Neuronal stem cell (in vitro differentiated cells): ENCODE measurements around the gene AANAT.

Experiments used
- DNase-seq: peaks from one replicate; pipeline ENCODE4 v3.0.0-alpha.2; 2013; ENCODE audit warnings: low spot score
- H2AFZ ChIP-seq: one replicate; pipeline ENCODE4 v1.6.1; 2013; ENCODE audit warnings: mild to moderate bottlenecking, low read length, inconsistent platforms
- H2AK5ac ChIP-seq: 2 replicates; pipeline ENCODE4 v1.6.1; 2013; ENCODE audit warnings: low read depth, mild to moderate bottlenecking, inconsistent platforms, low read length, moderate library complexity, mixed read lengths
- H2BK120ac ChIP-seq: 2 replicates; pipeline ENCODE4 v1.6.1; 2013; ENCODE audit warnings: low read depth, mild to moderate bottlenecking, inconsistent platforms, low read length, moderate library complexity, mixed read lengths
- H2BK12ac ChIP-seq: one replicate; pipeline ENCODE4 v1.6.1; 2013; ENCODE audit warnings: low read length, inconsistent platforms
- H2BK15ac ChIP-seq: 2 replicates; pipeline ENCODE4 v1.6.1; 2013; ENCODE audit warnings: mild to moderate bottlenecking, low read length, inconsistent platforms, mixed read lengths
- H2BK5ac ChIP-seq: one replicate; pipeline ENCODE4 v1.6.1; 2013; ENCODE audit warnings: inconsistent platforms, mild to moderate bottlenecking, low read length, moderate library complexity
- H3K14ac ChIP-seq: one replicate; pipeline ENCODE4 v1.6.1; 2013; ENCODE audit warnings: low read length, inconsistent platforms
- H3K18ac ChIP-seq: 2 replicates; pipeline ENCODE4 v1.6.1; 2013; ENCODE audit warnings: low read length, inconsistent platforms
- H3K23ac ChIP-seq: 2 replicates; pipeline ENCODE4 v1.6.1; 2013; ENCODE audit warnings: low read depth, mild to moderate bottlenecking, mixed read lengths, low read length, inconsistent platforms; ENCODE audit not compliant: poor library complexity
- H3K27ac ChIP-seq: replicated peaks from 3 replicates; pipeline ENCODE4 v1.5.1; 2013; ENCODE audit warnings: low read length, inconsistent platforms
- H3K27me3 ChIP-seq, 3 experiments: 2 replicates each; pipeline ENCODE4 v1.6.1; 2013; ENCODE audit warnings: low read length in 3 of 3, mild to moderate bottlenecking in 2 of 3, inconsistent platforms in 1 of 3, low read depth in 1 of 3, mixed read lengths in 1 of 3, moderate library complexity in 1 of 3; ENCODE audit not compliant: control insufficient read depth in 3 of 3, insufficient read depth in 3 of 3
- H3K36me3 ChIP-seq, 2 donors: replicated peaks in 1 of 2; 2 replicates each; pipeline ENCODE4 v1.6.1; 2013; ENCODE audit warnings: low read length in 2 of 2; ENCODE audit not compliant: control insufficient read depth in 2 of 2, insufficient read depth in 2 of 2
- H3K4ac ChIP-seq: 2 replicates; pipeline ENCODE4 v1.6.1; 2013; ENCODE audit warnings: inconsistent platforms, mild to moderate bottlenecking, low read length, moderate library complexity
- H3K4me1 ChIP-seq, 2 donors: 1 replicate in 1 of 2; 2 replicates in 1 of 2; pipeline ENCODE4 v1.6.1; 2013; ENCODE audit warnings: low read length in 2 of 2, low read depth in 1 of 2; ENCODE audit not compliant: control insufficient read depth in 2 of 2, insufficient read depth in 1 of 2
- H3K4me2 ChIP-seq: one replicate; pipeline ENCODE4 v1.6.1; 2013; ENCODE audit warnings: mild to moderate bottlenecking, low read length, inconsistent platforms; ENCODE audit not compliant: insufficient read depth, poor library complexity, severe bottlenecking
- H3K4me3 ChIP-seq, 2 donors: 2 replicates each; pipeline ENCODE4 v1.5.1; 2013; ENCODE audit warnings: low read length in 2 of 2, mild to moderate bottlenecking in 2 of 2, inconsistent platforms in 1 of 2, moderate library complexity in 1 of 2
- H3K79me1 ChIP-seq: one replicate; pipeline ENCODE4 v1.6.1; 2013; ENCODE audit warnings: low read depth, mild to moderate bottlenecking, inconsistent platforms, low read length, moderate library complexity
- H3K9ac ChIP-seq: one replicate; pipeline ENCODE4 v1.6.1; 2013; ENCODE audit warnings: mild to moderate bottlenecking, low read depth, low read length, inconsistent platforms; ENCODE audit not compliant: poor library complexity
- H3K9me3 ChIP-seq, 2 donors: replicated peaks in 1 of 2; 2 replicates each; pipeline versions ENCODE3 to v1.6.1; 2013; ENCODE audit warnings: low read length in 2 of 2, mild to moderate bottlenecking in 2 of 2, inconsistent platforms in 1 of 2, low read depth in 1 of 2, mixed read lengths in 1 of 2, moderate library complexity in 1 of 2; ENCODE audit not compliant: control insufficient read depth in 2 of 2, insufficient read depth in 1 of 2
- H4K8ac ChIP-seq: one replicate; pipeline ENCODE4 v1.6.1; 2013; ENCODE audit warnings: low read depth, mild to moderate bottlenecking, inconsistent platforms, low read length, moderate library complexity
- H4K91ac ChIP-seq: one replicate; pipeline ENCODE4 v1.6.1; 2013; ENCODE audit warnings: low read length, low read depth, mild to moderate bottlenecking, inconsistent platforms; ENCODE audit not compliant: poor library complexity
- WGBS, 2 donors: extraction: QIAGEN DNeasy Blood & Tissue Kit; methylation state at CpG; one replicate each; pipeline ENCODE4 v1.1.7; 2013; ENCODE audit warnings: missing lambda C conversion rate in 2 of 2, mixed read lengths in 1 of 2; ENCODE audit not compliant: insufficient read length in 2 of 2, insufficient replicate concordance in 1 of 2; ENCODE audit errors: extremely low coverage in 2 of 2; 5-methylcytosine and 5-hydroxymethylcytosine counted together

Gene AANAT

DNA sequence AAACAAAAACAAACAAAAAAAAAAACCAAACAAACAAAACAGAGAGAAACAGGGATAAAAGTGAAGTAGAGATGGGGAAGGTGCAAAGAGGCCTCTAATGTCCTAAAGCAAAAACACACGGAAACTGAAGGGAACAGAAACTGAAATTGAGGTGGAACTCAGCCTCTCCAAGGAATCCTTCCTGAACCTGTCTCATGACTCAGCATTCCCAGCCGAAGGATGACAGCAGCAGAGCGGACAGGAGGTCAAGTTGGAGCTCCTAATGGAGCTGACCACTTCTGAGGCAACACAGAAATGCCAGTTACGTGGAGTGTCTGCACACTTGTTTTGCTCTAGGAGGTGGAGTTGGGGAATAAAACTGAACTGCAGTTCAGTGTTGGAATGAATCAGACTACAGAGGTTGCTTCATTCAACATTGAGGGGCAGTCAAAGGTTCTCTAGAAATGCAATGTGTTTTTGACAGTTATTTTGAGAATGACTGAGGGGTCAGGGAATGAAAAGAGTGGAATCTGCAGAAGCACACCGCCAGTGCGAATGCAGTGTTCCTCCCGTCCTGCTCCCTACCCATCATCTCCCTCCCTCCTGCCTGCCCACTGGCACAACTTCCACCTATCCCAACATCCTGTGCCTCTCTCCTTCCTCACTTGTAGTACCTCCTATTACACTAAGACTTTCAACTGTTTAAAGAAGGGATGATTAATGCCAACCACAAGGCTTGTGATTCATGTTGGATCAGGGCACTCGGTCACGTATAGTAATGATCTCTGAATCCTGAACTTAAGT lies 20.8 kb upstream of the AANAT start:
- H4K8ac ChIP-seq: no peak overlapping the region
- H3K36me3 ChIP-seq: peaks cover 0 to 2% of the 10 kb centered on the region in 2 donors
- no peak overlapping the region for H3K23ac ChIP-seq
- H3K27me3 ChIP-seq: no peaks in the 10 kb centered on the region
- no peak overlapping the region for H2AK5ac ChIP-seq
- no peak for DNase-seq
- no peak overlapping the region for H3K14ac ChIP-seq
- no peak overlapping the region for H3K4me2 ChIP-seq
- H3K4me3 ChIP-seq: no peak overlapping the region
- no peak overlapping the region for H2BK12ac ChIP-seq
- H3K4ac ChIP-seq: no peak overlapping the region
- H3K79me1 ChIP-seq: peaks cover 6% of the 10 kb centered on the region
- no peak overlapping the region for H4K91ac ChIP-seq
- H2BK120ac ChIP-seq: no peak overlapping the region
- peaks cover 19 to 44% of the 10 kb centered on the region in 2 donors for H3K4me1 ChIP-seq
- no peak overlapping the region for H2BK5ac ChIP-seq
- no peak overlapping the region for H2AFZ ChIP-seq
- WGBS, 2 donors: no CpG with 5 or more reads among the region's 9 CpGs
- no peak overlapping the region for H3K18ac ChIP-seq
- H3K9me3 ChIP-seq: no peaks in the 10 kb centered on the region
- H3K9ac ChIP-seq: no peak overlapping the region
- H3K27ac ChIP-seq: no peak overlapping the region
- H2BK15ac ChIP-seq: no peak overlapping the region

- Histone ChIP-seq H3K9me3 (no peaks in the 10 kb centered on the region), H3K4me2 (no peak overlapping the region), H3K18ac (no peak overlapping the region), H2BK15ac (no peak overlapping the region), H3K27me3 (no peaks in the 10 kb centered on the region), H3K4me3 (no peak overlapping the region), H2AK5ac (no peak overlapping the region), H3K4ac (no peak overlapping the region), H2BK120ac (no peak overlapping the region), H3K36me3 (no peaks in the 10 kb centered on the region), H2BK12ac (no peak overlapping the region), H3K27ac (no peak overlapping the region), H4K91ac (no peak overlapping the region), H3K79me1 (peaks cover 10% of the 10 kb centered on the region), H2AFZ (no peak overlapping the region), H3K4me1 (peaks cover 14 to 44% of the 10 kb centered on the region in 2 donors), H2BK5ac (no peak overlapping the region), H4K8ac (no peak overlapping the region), H3K23ac (no peak overlapping the region), H3K9ac (no peak overlapping the region), H3K14ac (no peak overlapping the region)
- DNase-seq: no peak
- whole genome bisulfite sequencing, 2 donors: no CpG with 5 or more reads among the region's 7 CpGs
Observed at GRCh38 chr17:76447931-76448652, 19.3 kb upstream of the AANAT start.

DNA sequence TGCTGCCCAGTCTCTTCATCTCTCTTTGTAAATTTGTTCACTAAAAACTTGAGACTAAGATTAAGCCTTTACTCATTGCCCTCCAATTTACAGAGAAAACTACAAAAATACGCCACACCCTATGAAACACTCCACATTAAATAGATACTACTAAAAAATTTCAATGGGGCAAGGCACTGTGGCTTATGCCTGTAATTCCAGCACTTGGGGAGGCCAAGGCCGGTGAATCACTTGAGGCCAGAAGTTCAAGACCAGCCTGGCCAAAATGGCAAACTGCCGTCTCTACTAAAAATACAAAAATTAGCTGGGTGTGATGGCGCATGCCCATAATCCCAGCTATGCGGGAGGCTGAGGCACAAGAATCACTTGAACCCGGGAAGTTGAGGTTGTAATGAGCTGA lies 18.3 kb upstream of the AANAT start:
- no peak overlapping the region for H2BK5ac ChIP-seq
- no peak overlapping the region for H3K4me2 ChIP-seq
- no CpG with 5 or more reads among the region's 6 CpGs for WGBS, 2 donors
- no peaks in the 10 kb centered on the region for H3K27me3 ChIP-seq
- H2AFZ ChIP-seq: no peak overlapping the region
- no peak overlapping the region for H3K14ac ChIP-seq
- no peak overlapping the region for H2BK12ac ChIP-seq
- H2BK15ac ChIP-seq: no peak overlapping the region
- no peak overlapping the region for H2BK120ac ChIP-seq
- no peak overlapping the region for H3K4ac ChIP-seq
- DNase-seq: no peak
- no peak overlapping the region for H3K18ac ChIP-seq
- no peak overlapping the region for H3K4me3 ChIP-seq
- H3K23ac ChIP-seq: no peak overlapping the region
- peaks cover 14 to 43% of the 10 kb centered on the region in 2 donors for H3K4me1 ChIP-seq
- H3K36me3 ChIP-seq: no peaks in the 10 kb centered on the region
- no peak overlapping the region for H3K9ac ChIP-seq
- H2AK5ac ChIP-seq: no peak overlapping the region
- H3K27ac ChIP-seq: no peak overlapping the region
- no peak overlapping the region for H4K91ac ChIP-seq
- peaks cover 10% of the 10 kb centered on the region for H3K79me1 ChIP-seq
- no peaks in the 10 kb centered on the region for H3K9me3 ChIP-seq
- H4K8ac ChIP-seq: no peak overlapping the region

- WGBS, 2 donors: no CpG with 5 or more reads among the region's 6 CpGs
- H2AK5ac ChIP-seq: no peak overlapping the region
- peaks cover 10% of the 10 kb centered on the region for H3K79me1 ChIP-seq
- no peak overlapping the region for H3K9ac ChIP-seq
- H4K8ac ChIP-seq: no peak overlapping the region
- no peak overlapping the region for H3K23ac ChIP-seq
- no peaks in the 10 kb centered on the region for H3K36me3 ChIP-seq
- H2BK5ac ChIP-seq: no peak overlapping the region
- no peak overlapping the region for H2BK120ac ChIP-seq
- H2BK12ac ChIP-seq: no peak overlapping the region
- H3K14ac ChIP-seq: no peak overlapping the region
- DNase-seq: no peak
- peaks cover 9 to 20% of the 10 kb centered on the region in 2 donors for H3K4me1 ChIP-seq
- H3K9me3 ChIP-seq: no peaks in the 10 kb centered on the region
- H3K4me2 ChIP-seq: peak overlapping the region; percentile 85
- H3K27me3 ChIP-seq: no peaks in the 10 kb centered on the region
- H3K4me3 ChIP-seq: peak overlapping the region in 1 of 2 donors; percentile 91
- H3K18ac ChIP-seq: no peak overlapping the region
- no peak overlapping the region for H2BK15ac ChIP-seq
- no peak overlapping the region for H2AFZ ChIP-seq
- no peak overlapping the region for H3K27ac ChIP-seq
- H3K4ac ChIP-seq: no peak overlapping the region
- no peak overlapping the region for H4K91ac ChIP-seq
Observed at GRCh38 chr17:76451506-76451905, 15.9 kb upstream of the AANAT start.
